Measurements from ENCODE around the gene RASSF10. TPM values are rescaled to one million over a fixed set of nuclear protein-coding genes. Genes with fewer than 3 reads are reported as not detected.

The RASSF10 gene
- total RNA-seq, 2 donors from 2014 or later = 0.59 to 1.2 TPM

GRCh38 chr11:13054278-13054677 lies 45.2 kb downstream of the RASSF10 start:
- Histone ChIP-seq H3K9me3 (no peaks in the 10 kb centered on the region), H3K27me3 (no peaks in the 10 kb centered on the region), H3K36me3 (no peaks in the 10 kb centered on the region), H3K27ac (no peak overlapping the region), H3K4me3 (no peak overlapping the region), H3K4me1 (no peaks in the 10 kb centered on the region)
- DNase-seq (ENCODE audit: low spot score) = no peak
- TF ChIP-seq CTCF (IDR thresholded peaks at IDR 0.05) = no peak

DNA sequence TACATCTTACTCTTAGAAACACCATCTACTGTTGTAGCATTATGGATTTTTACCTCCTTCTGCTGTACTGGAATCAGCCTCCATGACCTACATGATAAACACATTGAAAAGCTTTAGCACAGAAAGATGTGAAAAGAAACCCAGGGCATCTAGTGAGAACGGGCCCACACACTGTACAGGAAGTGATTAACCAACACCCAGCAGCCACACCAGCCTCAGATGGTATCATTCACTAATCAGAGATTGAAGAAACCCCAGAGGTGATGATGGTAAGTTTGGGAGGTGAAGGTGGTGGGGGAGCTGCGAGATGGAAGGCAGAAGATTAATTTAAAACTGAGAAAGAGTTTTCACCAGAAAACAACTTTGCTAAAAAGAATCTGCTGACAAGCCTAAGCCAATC lies 46.1 kb downstream of the RASSF10 start:
- Histone ChIP-seq H3K27ac (no peak overlapping the region), H3K27me3 (no peaks in the 10 kb centered on the region), H3K9me3 (no peaks in the 10 kb centered on the region), H3K4me1 (no peaks in the 10 kb centered on the region), H3K4me3 (no peak overlapping the region), H3K36me3 (no peaks in the 10 kb centered on the region)
- no peak for DNase-seq (ENCODE audit: low spot score)
- TF ChIP-seq CTCF (IDR thresholded peaks at IDR 0.05) = no peak

DNA sequence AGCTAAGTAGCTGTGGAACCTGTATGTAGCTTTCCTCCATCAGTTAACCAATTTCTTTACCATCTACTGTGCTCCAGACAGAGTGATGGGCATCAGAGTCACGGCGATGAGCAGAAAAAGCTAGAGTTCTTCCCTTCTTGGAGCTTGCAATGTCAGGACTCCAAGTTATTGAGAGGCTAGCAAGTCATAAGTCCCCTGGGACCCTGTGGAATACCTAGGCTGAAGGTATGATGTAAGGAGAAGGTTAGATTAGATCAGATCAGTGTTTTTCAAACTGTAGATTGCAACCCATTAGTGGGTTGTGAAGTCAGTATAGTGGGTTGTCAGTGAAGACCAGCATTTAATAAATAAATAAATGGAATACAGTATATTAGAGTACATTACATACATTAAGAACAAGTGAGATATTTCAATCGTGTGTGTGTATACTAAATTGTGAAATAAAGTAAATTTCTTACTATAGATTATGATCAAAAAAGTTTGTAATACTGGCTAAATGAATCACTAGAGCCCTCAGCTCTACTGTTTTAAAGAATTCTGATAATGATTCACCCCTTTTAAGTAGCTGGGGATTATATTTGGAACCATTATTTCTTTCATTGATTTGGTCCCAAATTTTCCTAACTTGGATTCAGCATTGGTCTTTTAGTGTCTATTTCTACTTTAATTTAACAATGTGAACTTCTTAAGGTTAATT lies 52.3 kb downstream of the RASSF10 start:
- no peak for DNase-seq (ENCODE audit: low spot score)
- TF ChIP-seq CTCF (IDR thresholded peaks at IDR 0.05) = no peak
- Histone ChIP-seq H3K4me3 (no peak overlapping the region), H3K27me3 (no peaks in the 10 kb centered on the region), H3K27ac (no peak overlapping the region), H3K36me3 (no peaks in the 10 kb centered on the region), H3K9me3 (no peaks in the 10 kb centered on the region), H3K4me1 (no peaks in the 10 kb centered on the region)

Measured in right atrium auricular region (tissue), 2 donors.